ENCODE results near the gene IGHMBP2.

The IGHMBP2 gene

DNA sequence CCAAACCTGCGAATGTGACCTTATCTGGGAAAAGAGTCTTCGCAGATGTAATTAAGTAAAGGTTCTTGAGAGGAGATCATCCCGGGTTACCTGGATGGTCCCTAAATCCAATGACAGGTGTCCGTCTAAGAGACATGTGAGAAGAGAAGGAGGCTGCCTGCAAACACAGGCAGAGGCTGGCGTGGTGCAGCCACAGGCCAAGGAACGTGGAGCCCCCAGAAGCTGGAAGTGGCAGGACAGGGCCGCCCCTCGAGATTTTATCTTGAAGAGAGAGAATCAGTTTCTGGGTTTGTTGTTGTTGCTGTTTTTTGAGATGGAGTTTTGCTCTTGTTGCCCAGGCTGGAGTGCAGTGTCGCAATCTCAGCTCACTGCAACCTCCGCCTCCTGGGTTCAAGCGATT is 43.5 kb downstream of the IGHMBP2 start:
- H3K4me3 Mint-ChIP-seq: no peak overlapping the region
- no peak for DNase-seq (ENCODE audit: low spot score)
- no peaks in the 10 kb centered on the region for H3K9me3 Mint-ChIP-seq
- no peak overlapping the region for H3K27ac Mint-ChIP-seq
- H3K4me1 Mint-ChIP-seq (ENCODE audit: low read depth): peaks cover 4% of the 10 kb centered on the region
- H3K36me3 Mint-ChIP-seq (ENCODE audit: low read depth): no peaks in the 10 kb centered on the region
- no peaks in the 10 kb centered on the region for H3K27me3 Mint-ChIP-seq (ENCODE audit: low read depth)

DNA sequence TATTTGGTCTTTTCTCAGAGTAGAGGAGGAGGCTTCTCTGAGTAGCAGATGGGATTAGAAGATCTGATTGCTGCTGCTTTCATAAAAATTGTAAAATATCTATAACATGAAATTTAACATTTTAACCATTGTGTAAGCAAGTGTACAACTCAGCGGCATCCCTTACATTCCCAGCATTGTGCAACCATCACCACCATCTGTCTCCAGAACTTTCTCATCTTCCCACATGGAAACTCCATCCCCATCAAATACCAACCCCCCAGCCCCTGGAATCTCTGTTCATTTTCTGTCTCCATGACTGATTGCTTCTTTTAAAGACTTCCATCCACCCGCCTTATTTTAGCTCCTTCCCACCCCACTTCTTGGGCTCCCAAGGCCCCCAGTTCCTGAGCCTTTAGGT is 44.8 kb downstream of the IGHMBP2 start:
- peaks cover 4% of the 10 kb centered on the region for H3K4me1 Mint-ChIP-seq (ENCODE audit: low read depth)
- no peak overlapping the region for H3K4me3 Mint-ChIP-seq
- H3K27ac Mint-ChIP-seq: no peak overlapping the region
- no peaks in the 10 kb centered on the region for H3K36me3 Mint-ChIP-seq (ENCODE audit: low read depth)
- no peak for DNase-seq (ENCODE audit: low spot score)
- no peaks in the 10 kb centered on the region for H3K27me3 Mint-ChIP-seq (ENCODE audit: low read depth)
- no peaks in the 10 kb centered on the region for H3K9me3 Mint-ChIP-seq

DNA sequence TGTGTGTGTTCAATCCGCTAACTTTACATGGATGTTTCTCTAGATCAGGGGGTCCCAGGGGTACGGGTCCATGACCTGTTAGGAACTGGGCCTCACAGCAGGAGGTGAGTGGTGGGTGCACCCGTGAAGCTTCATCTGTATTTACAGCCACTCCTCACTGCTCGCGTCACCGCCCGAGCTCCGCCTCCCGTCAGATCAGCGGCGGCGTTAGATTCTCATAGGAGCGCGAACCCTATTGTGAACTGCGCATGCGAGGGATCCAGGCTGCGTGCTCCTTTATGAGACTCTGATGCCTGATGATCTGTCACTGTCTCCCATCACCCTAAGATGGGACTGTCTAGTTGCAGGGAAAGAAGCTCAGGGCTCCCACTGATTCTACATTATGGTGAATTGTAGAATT is 45.2 kb downstream of the IGHMBP2 start:
- H3K27me3 Mint-ChIP-seq (ENCODE audit: low read depth): no peaks in the 10 kb centered on the region
- H3K9me3 Mint-ChIP-seq: no peaks in the 10 kb centered on the region

DNA sequence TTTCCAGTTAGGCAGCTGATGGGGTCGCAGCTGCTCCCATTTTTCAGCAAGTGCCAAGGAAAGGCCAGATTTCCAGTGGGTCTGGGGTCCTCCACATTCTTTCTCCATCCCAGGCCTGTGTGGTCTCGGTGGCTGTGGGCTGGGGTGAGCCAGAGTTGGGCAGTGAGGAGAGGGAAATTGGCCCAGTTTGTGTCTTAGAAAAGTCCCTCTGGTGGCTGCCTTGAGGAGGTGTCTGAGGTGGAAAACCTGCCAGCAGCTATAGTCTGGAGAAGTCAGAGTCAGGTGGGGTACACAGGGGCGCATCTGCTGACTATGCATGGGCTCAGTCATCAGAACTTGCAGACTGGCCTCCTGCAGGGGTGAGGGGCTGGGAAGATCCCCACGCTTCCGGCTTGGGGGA is 46.6 kb downstream of the IGHMBP2 start:
- Mint-ChIP-seq H3K9me3 (no peaks in the 10 kb centered on the region), H3K4me3 (no peak overlapping the region), H3K36me3 (ENCODE audit: low read depth) (no peaks in the 10 kb centered on the region), H3K4me1 (ENCODE audit: low read depth) (peaks cover 5% of the 10 kb centered on the region), H3K27ac (no peak overlapping the region), H3K27me3 (ENCODE audit: low read depth) (no peaks in the 10 kb centered on the region)
- DNase-seq (ENCODE audit: low spot score): no peak

More for the DNA sequence above, 45.2 kb downstream of the IGHMBP2 start:
- Mint-ChIP-seq H3K36me3 (ENCODE audit: low read depth) (no peaks in the 10 kb centered on the region), H3K27ac (no peak overlapping the region), H3K4me1 (ENCODE audit: low read depth) (peaks cover 4% of the 10 kb centered on the region), H3K4me3 (no peak overlapping the region)
- no peak for DNase-seq (ENCODE audit: low spot score)

DNA sequence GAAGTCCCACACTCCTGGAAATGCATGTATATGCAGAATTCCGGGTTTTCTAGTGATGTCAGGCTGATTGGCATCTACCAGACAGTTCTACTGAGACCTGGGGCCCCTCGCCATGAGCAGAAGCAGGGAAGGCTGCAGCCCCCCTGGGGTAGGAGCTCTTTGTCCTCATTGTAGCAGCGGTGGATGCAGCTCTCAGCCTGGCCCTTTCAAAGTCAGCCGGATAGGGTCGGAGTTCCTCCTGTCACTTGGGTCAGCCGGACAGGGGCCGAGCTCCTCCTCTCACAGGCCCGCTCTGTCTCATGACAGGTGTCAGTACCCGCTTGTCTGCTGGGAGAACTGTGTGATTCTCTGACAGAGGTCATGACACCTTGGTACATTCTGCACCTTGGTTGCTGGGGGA is 47.1 kb downstream of the IGHMBP2 start:
- Mint-ChIP-seq H3K4me3 (no peak overlapping the region), H3K4me1 (ENCODE audit: low read depth) (peaks cover 7% of the 10 kb centered on the region), H3K27ac (no peak overlapping the region), H3K27me3 (ENCODE audit: low read depth) (no peaks in the 10 kb centered on the region), H3K36me3 (ENCODE audit: low read depth) (no peaks in the 10 kb centered on the region), H3K9me3 (no peaks in the 10 kb centered on the region)
- no peak for DNase-seq (ENCODE audit: low spot score)

DNA sequence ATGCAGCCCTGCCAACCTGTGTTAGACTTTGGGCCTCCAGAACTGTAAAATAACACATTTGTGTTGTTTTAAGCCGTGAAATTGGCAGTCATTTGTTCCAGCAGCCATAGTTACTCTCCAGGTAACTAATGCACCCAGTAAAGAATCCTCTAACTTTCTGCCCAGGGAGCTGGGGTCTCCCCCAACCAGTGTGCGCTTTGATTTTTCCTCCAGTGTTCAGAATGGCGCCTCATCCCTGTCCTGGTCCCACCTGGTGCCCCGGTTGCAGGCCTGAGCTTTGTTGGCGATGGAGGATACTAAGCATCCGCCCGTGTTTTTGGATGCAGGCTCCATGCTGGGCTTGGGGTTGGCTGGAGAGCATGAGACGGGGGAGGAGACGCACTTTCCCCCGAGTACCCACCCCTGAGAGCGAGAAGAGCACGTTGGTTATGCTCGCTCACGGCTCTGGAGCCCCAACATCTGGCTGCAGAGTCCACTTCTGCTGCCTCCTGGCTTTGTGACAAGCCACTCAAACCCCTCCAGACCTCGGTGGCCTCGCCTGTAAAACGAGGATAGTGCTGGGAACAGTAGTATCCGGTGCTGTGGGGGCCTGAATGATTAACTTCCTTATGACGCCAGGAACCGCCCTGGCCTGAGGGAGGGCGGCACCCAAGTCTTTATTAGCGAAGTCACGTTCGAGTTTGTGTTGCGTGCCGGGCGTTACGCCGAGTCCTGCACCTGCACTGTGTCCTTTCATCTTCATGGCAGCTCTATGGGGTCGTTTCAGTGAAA is 51.3 kb downstream of the IGHMBP2 start:
- H3K36me3 Mint-ChIP-seq (ENCODE audit: low read depth): no peaks in the 10 kb centered on the region
- no peak overlapping the region for H3K27ac Mint-ChIP-seq

DNA sequence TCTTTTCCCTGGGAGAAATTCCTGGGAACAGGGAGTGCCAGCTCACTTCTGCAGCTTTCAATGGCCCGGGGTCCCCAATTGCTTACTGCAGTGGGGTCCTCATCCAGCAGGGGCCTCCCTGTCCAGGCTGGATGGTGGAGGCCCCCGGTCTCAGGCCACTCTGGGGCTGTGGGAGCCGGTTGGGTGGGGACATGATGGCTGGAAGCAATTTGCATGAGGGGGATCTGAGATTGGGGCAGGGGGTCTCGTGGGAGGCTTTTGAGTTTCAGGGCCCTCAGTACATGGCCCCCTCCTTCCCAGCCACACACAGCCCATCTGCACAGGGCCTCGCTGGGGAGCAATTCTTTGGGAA is 51.9 kb downstream of the IGHMBP2 start:
- Mint-ChIP-seq H3K27ac (no peak overlapping the region), H3K27me3 (ENCODE audit: low read depth) (no peaks in the 10 kb centered on the region), H3K4me3 (no peak overlapping the region), H3K9me3 (no peaks in the 10 kb centered on the region), H3K36me3 (ENCODE audit: low read depth) (no peaks in the 10 kb centered on the region), H3K4me1 (ENCODE audit: low read depth) (peaks cover 4% of the 10 kb centered on the region)
- DNase-seq (ENCODE audit: low spot score): no peak

More for the DNA sequence above, 51.3 kb downstream of the IGHMBP2 start:
- Mint-ChIP-seq H3K4me3 (no peak overlapping the region), H3K27me3 (ENCODE audit: low read depth) (no peaks in the 10 kb centered on the region), H3K9me3 (no peaks in the 10 kb centered on the region), H3K4me1 (ENCODE audit: low read depth) (peaks cover 4% of the 10 kb centered on the region)
- DNase-seq (ENCODE audit: low spot score): no peak

DNA sequence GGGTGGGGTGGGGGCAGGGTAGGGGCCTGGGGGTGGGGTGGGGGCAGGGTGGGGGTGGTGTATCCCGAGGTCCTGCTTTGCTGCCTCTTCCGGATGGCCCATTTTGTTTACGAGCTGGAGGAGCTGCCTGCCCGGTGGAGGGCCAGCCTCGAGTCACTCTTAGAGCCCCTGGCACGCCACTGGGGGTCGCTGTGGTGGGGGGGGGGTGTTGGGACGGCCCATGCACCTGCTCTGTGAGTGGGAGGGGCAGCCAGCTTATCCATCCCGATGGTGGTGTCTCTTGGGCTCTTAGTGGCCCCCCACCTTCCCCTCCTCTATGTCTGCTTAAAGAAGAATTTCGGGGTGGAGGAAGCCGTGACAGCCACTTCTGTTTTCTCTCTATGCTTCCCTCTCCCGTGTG is 52.5 kb downstream of the IGHMBP2 start:
- Mint-ChIP-seq H3K4me3 (no peak overlapping the region), H3K36me3 (ENCODE audit: low read depth) (no peaks in the 10 kb centered on the region), H3K9me3 (no peaks in the 10 kb centered on the region), H3K27me3 (ENCODE audit: low read depth) (no peaks in the 10 kb centered on the region), H3K4me1 (ENCODE audit: low read depth) (peaks cover 4% of the 10 kb centered on the region), H3K27ac (no peak overlapping the region)
- DNase-seq (ENCODE audit: low spot score): no peak

DNA sequence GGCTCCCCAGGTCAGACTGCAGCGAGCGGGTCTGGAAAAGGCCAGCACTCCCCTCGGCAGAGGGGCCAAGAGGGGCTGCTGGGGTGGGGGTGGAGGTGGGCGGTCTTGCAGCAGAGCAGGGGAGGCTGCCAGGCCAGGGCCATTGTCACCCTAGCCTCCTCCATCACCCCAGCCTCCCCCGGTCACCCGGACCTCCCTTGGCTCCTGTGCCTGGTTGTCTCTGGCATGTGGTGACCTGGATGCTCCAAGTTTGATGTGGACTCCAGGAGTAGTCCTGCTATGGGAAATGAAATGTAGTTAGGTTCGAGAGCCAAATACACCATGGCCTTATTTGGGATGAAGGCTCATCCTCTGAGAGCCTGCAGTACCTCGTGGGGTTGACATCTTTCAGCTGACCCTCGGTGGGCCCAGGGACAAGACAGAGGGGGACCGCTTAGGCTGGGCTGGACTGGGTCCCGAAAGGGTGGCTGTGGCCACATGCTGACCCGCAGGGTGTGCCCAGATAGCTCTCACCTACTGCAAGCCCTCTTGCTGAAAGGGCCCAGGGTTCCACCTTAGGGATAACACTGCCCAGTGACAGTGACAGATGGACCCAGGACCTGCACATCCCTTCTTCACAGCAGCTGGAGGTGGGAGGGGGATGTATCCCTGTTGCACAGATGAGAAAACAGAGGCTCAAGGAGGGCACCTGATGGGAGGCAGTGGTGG is 53.0 kb downstream of the IGHMBP2 start:
- Mint-ChIP-seq H3K27ac (no peak overlapping the region), H3K9me3 (no peaks in the 10 kb centered on the region)

DNA sequence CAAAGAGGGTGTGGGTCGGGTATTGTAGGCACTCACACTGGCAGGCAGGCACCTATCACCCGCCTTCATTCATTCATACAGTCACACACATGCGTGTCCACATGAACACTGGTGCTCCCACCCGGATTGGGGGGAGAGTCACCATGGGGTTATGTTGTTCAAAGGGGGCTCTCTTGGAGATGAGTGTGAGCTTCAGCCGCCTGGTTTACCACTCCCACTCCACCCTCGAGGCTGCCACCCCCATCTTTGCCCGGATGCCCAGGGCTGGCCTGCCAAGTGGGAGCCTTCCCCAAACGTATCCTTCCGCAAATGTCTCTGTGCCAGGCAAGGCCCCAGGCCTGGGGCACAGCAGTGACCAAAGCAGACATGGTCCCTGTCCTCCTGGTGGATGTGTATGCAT is 54.5 kb downstream of the IGHMBP2 start:
- Mint-ChIP-seq H3K4me3 (no peak overlapping the region), H3K36me3 (ENCODE audit: low read depth) (peaks cover 5% of the 10 kb centered on the region), H3K27me3 (ENCODE audit: low read depth) (no peaks in the 10 kb centered on the region), H3K27ac (no peak overlapping the region), H3K9me3 (no peaks in the 10 kb centered on the region), H3K4me1 (ENCODE audit: low read depth) (peaks cover 10% of the 10 kb centered on the region)
- no peak for DNase-seq (ENCODE audit: low spot score)

More for the DNA sequence above, 53.0 kb downstream of the IGHMBP2 start:
- Mint-ChIP-seq H3K4me1 (ENCODE audit: low read depth) (peaks cover 4% of the 10 kb centered on the region), H3K4me3 (no peak overlapping the region), H3K36me3 (ENCODE audit: low read depth) (no peaks in the 10 kb centered on the region), H3K27me3 (ENCODE audit: low read depth) (no peaks in the 10 kb centered on the region)
- DNase-seq (ENCODE audit: low spot score): no peak

DNA sequence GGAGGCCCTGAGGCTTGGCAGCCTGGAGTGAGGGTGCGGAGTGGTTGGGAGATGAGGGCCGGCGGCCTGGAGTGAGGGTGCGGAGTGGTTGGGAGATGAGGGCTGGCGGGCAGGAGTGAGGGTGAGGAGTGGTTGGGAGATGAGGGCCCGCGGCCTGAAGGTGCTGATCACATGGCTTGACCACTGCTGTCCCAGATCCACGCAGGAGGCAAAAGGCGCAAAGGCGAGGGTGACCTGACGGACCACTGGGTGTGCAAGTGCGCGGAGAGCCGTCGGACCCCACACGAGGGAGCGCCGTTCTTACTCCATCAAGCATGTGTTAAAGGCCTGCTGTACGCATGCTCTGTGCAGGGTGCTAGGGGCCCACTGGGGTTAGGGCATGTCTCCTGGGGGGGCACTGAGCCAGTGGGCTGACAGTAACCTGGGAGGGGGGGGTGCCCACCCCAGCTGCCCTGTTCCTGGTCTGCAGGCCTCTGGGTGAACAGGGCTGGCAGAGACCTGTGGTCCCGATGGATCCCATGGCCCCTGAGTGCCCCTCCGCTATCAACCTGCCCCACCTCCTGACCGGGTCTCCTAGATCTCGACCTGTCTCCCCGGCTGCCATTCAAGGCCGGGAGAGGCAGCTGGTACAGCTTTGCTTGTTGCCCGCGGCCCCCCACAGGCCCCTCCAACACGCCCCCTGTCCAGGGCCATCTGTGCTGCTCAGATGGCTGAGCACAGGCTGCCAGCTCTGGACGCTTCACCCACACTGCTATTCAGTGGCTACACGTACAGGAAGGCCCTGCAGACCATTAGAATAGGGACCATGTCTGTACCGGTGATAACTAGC is 56.0 kb downstream of the IGHMBP2 start:
- peaks cover 8% of the 10 kb centered on the region for H3K36me3 Mint-ChIP-seq (ENCODE audit: low read depth)
- H3K27ac Mint-ChIP-seq: no peak overlapping the region
- peaks cover 15% of the 10 kb centered on the region for H3K4me1 Mint-ChIP-seq (ENCODE audit: low read depth)
- DNase-seq (ENCODE audit: low spot score): no peak
- H3K9me3 Mint-ChIP-seq: no peaks in the 10 kb centered on the region
- no peaks in the 10 kb centered on the region for H3K27me3 Mint-ChIP-seq (ENCODE audit: low read depth)
- H3K4me3 Mint-ChIP-seq: no peak overlapping the region

DNA sequence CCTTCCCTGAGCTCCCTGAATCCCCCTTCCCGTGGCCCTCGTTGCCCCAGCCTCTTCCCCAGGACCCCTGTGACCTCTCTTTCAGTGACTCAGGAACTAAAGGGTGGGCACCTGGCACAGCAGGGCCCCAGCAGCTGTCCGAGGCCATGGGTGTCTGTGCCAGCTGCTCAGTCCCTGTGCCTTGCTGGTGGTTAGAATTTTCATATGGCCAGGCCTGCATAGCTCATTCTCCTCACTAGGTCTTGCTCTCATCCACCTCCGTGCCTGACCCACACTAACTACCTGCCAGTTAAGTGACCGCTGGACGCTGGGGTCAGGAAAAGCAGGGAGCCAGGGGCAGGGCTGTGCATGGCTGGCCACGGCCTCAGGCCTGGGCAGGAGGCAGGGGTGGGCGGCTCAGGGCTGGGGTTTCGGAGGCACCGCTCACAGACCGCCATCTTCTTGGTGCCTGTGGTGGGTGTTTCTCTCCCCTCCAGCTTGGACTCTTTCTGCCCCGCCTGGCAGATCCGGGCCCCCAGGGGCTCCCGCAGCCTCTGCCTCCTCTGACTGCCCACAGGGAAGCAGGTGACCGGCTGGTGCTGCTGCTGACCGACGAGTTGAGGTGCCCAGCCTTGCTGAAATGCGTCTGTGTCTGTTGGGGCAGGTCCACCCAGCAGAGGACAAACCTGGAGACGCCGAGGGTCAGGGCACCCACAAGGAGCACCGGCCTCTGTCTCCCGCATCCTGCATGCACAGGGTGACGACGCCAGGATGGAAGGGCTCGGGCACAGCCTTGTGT is 56.8 kb downstream of the IGHMBP2 start:
- no peaks in the 10 kb centered on the region for H3K27me3 Mint-ChIP-seq (ENCODE audit: low read depth)
- peaks cover 18% of the 10 kb centered on the region for H3K4me1 Mint-ChIP-seq (ENCODE audit: low read depth)
- no peak overlapping the region for H3K4me3 Mint-ChIP-seq
- no peak for DNase-seq (ENCODE audit: low spot score)
- peaks cover 8% of the 10 kb centered on the region for H3K36me3 Mint-ChIP-seq (ENCODE audit: low read depth)
- H3K9me3 Mint-ChIP-seq: no peaks in the 10 kb centered on the region
- H3K27ac Mint-ChIP-seq: no peak overlapping the region

DNA sequence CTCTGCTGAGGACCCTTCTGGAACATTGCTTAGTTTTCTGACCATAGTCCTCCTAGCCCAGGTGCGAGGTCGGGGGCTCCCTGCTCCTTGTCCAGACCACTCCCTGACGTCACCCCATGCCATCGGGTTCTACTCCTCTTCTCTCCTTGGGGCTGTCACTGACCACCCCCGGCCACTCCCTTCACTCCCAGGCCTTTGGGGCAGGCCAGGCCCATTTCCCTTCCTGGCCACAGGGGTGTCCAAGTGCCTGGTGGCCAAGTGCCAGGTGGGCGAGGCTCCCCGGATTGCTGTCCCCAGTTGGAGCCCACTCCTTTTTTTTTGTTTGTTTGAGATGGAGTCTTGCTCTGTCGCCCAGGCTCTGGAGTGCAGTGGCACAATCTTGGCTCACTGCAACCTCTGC is 57.6 kb downstream of the IGHMBP2 start:
- Mint-ChIP-seq H3K27ac (no peak overlapping the region), H3K36me3 (ENCODE audit: low read depth) (peaks cover 11% of the 10 kb centered on the region), H3K4me1 (ENCODE audit: low read depth) (peaks cover 25% of the 10 kb centered on the region), H3K4me3 (no peak overlapping the region), H3K9me3 (no peaks in the 10 kb centered on the region), H3K27me3 (ENCODE audit: low read depth) (no peaks in the 10 kb centered on the region)
- DNase-seq (ENCODE audit: low spot score): no peak
